Lung (tissue), 12 donors: ENCODE measurements around the gene PIGX. TPM values are rescaled to one million over a fixed set of nuclear protein-coding genes. Genes with fewer than 3 reads are reported as not detected.

ENCODE experiments used
- ATAC-seq: fragments of 200-7000 bp; cut with Tn5 transposase; one replicate; pipeline ENCODE4 v1.9.1; 2020; ENCODE audit warnings: moderate number of reproducible peaks; ENCODE audit not compliant: insufficient read depth, low FRiP score
- DNase-seq, 3 donors: peaks; one replicate each; pipeline ENCODE4 v3.0.0-alpha.2; 2013 to 2017
- H3K27ac ChIP-seq, 2 donors: one replicate each; pipeline ENCODE4 v1.5.1; 2013; ENCODE audit warnings: mild to moderate bottlenecking in 2 of 2, moderate library complexity in 2 of 2, control low read depth in 1 of 2, inconsistent platforms in 1 of 2, low read depth in 1 of 2, low read length in 1 of 2
- H3K27me3 ChIP-seq, 3 donors: one replicate each; pipeline ENCODE4 v1.5.1; 2013; ENCODE audit warnings: low read length in 2 of 3; ENCODE audit not compliant: control insufficient read depth in 3 of 3, insufficient read depth in 3 of 3
- H3K36me3 ChIP-seq, 4 donors: one replicate each; pipeline ENCODE4 v1.5.1; 2013; ENCODE audit warnings: low read length in 4 of 4, mild to moderate bottlenecking in 1 of 4, moderate library complexity in 1 of 4; ENCODE audit not compliant: control insufficient read depth in 4 of 4, insufficient read depth in 4 of 4
- H3K4me1 ChIP-seq, 5 donors: one replicate each; pipeline ENCODE4 v1.5.1; 2013; ENCODE audit warnings: low read length in 5 of 5, mild to moderate bottlenecking in 2 of 5, moderate library complexity in 1 of 5; ENCODE audit not compliant: control insufficient read depth in 5 of 5, insufficient read depth in 5 of 5
- H3K4me3 ChIP-seq: one replicate; pipeline ENCODE4 v1.5.1; 2013; ENCODE audit warnings: mild to moderate bottlenecking, control low read depth, moderate library complexity
- H3K9ac ChIP-seq, 2 donors: one replicate each; pipeline ENCODE4 v1.5.1; 2013; ENCODE audit warnings: low read length in 2 of 2, control low read depth in 1 of 2; ENCODE audit not compliant: insufficient read depth in 1 of 2
- H3K9me3 ChIP-seq, 4 donors: one replicate each; pipeline ENCODE4 v1.5.1; 2013; ENCODE audit warnings: low read length in 3 of 4, mild to moderate bottlenecking in 1 of 4, moderate library complexity in 1 of 4; ENCODE audit not compliant: control insufficient read depth in 4 of 4, insufficient read depth in 3 of 4
- CTCF ChIP-seq: IDR thresholded peaks from 2 replicates; pipeline ENCODE4 v1.5.1; 2012; ENCODE audit warnings: mild to moderate bottlenecking; ENCODE audit errors: control extremely low read depth, extremely low read depth
- WGBS, 2 donors: extraction: QIAGEN DNeasy Blood & Tissue Kit; methylation state at CpG; one replicate each; pipeline ENCODE4 v1.1.7; 2013; 5-methylcytosine and 5-hydroxymethylcytosine counted together
- polyA plus RNA-seq, 2 donors: library from polyadenylated mRNA; stranded (reverse); fragments of 200-250 nt; gene quantifications; one replicate each; pipeline ENCODE4 v1.2.1, GENCODE V29; 2013
- total RNA-seq, 2 donors: library from RNA; depleted of rRNA in 1 of 2; stranded (reverse); fragments of >200 nt in 1 of 2; gene quantifications; one replicate each; pipeline ENCODE4 v1.2.1, GENCODE V29; 2014 to 2021
- donor health status: control.
- donor health status: control.
- donor health status: Bipolar disorder and iron deficiency.
- donor health status: healthy.
- donor health status: DM: yes; HTN: yes; CAD: no.

PIGX gene
- total and polyA plus RNA-seq, 4 donors, result 8.4 to 20.4 (median 15.5) TPM

- WGBS, 2 donors, result 79 to 84% methylated on average over 7 of the region's 7 CpGs
These were observed 14.9 kb downstream of the PIGX start for GRCh38 chr3:196726788-196727675.

GRCh38 chr3:196735751-196736150 lies 23.6 kb downstream of the PIGX start:
- Histone ChIP-seq H3K4me3 (no peak overlapping the region), H3K27ac (no peak overlapping the region), H3K36me3 (peaks cover 0 to 7% (median under 1%) of the 10 kb centered on the region in 4 donors), H3K9me3 (no peaks in the 10 kb centered on the region), H3K9ac (no peak overlapping the region), H3K27me3 (no peaks in the 10 kb centered on the region), H3K4me1 (peaks cover 0 to 4% (median 0%) of the 10 kb centered on the region in 5 donors)
- DNase-seq (no peak), ATAC-seq (no peak)
- TF ChIP-seq CTCF, result no peak
- 92 to 96% methylated on average over 3 of the region's 3 CpGs for WGBS, 2 donors

More at GRCh38 chr3:196726788-196727675, 14.9 kb downstream of the PIGX start:
- H3K4me1 ChIP-seq, result no peaks in the 10 kb centered on the region
- H3K27me3 ChIP-seq, result no peaks in the 10 kb centered on the region
- H3K9me3 ChIP-seq, result no peaks in the 10 kb centered on the region
- ATAC-seq (no peak), DNase-seq (no peak)
- H3K27ac ChIP-seq, result no peak overlapping the region
- no peak for TF ChIP-seq CTCF
- no peak overlapping the region for H3K9ac ChIP-seq
- no peak overlapping the region for H3K4me3 ChIP-seq
- peaks cover 4 to 16% (median 9%) of the 10 kb centered on the region in 4 donors for H3K36me3 ChIP-seq

- TF ChIP-seq CTCF, result no peak
- 93 to 95% methylated on average over 4 of the region's 4 CpGs for WGBS, 2 donors
These were observed 24.6 kb downstream of the PIGX start for GRCh38 chr3:196736670-196737374.

More at GRCh38 chr3:196736670-196737374, 24.6 kb downstream of the PIGX start:
- Histone ChIP-seq H3K9me3 (no peaks in the 10 kb centered on the region), H3K36me3 (peaks cover 0 to 7% (median under 1%) of the 10 kb centered on the region in 4 donors), H3K27ac (no peak overlapping the region), H3K4me3 (no peak overlapping the region), H3K4me1 (peaks cover 0 to 12% (median 6%) of the 10 kb centered on the region in 5 donors), H3K9ac (no peak overlapping the region), H3K27me3 (no peaks in the 10 kb centered on the region)
- DNase-seq (no peak), ATAC-seq (no peak)
